T-helper 1 cell treated with Interleukin-12 subunit alpha and Interleukin-12 subunit beta and Interleukin-4 antibody, amounts not matched to agents 30 μg/mL and 1 μg/mL, for 36 hours (primary cell): ENCODE measurements around the gene PODN.

Experiments
- H3K27ac Mint-ChIP-seq: one replicate; pipeline ENCODE4 v1.8.0; 2021; ENCODE audit warnings: mild to moderate bottlenecking, mixed read lengths
- H3K27me3 Mint-ChIP-seq: one replicate; pipeline ENCODE4 v1.8.0; 2021; ENCODE audit warnings: low read depth, mixed read lengths
- H3K36me3 Mint-ChIP-seq: one replicate; pipeline ENCODE4 v1.8.0; 2021; ENCODE audit warnings: low read depth, mixed read lengths
- H3K4me1 Mint-ChIP-seq: one replicate; pipeline ENCODE4 v1.8.0; 2021; ENCODE audit warnings: low read depth, mixed read lengths
- H3K4me3 Mint-ChIP-seq: one replicate; pipeline ENCODE4 v1.8.0; 2021; ENCODE audit warnings: mild to moderate bottlenecking, moderate library complexity, mixed read lengths
- H3K9me3 Mint-ChIP-seq: one replicate; pipeline ENCODE4 v1.8.0; 2021; ENCODE audit warnings: mixed read lengths

PODN gene

DNA sequence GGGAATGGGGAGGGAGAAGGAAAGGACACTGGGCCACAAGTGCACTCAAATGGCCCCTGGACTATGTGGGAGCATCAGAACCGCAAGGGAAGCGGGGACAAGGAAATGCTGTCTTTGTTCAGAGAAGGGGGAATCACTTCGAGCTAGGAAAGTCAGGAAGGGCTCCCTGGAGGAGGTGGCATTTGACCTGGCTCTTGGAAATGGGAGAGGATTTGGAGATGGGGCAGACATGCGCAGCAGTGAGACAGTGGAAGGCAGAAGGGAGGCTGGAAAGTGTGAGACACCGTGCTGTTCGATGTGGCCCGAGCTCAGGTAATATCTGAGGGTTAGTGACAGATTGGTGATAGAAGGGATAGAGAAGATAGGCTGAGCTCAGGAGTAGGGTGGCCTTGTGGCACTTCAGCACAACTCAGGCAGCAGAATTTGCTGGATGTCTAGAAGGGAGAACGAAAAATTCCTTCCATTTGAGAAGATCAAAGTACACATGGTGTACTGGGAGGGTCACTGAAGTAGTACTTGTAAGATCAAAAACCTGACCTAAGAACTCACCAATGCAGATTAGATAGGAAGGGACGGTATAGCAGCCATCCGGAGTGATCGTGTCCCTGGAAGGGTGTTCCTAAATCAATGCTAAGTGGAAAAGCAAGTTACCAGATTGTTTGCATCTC lies 55.1 kb downstream of the PODN start:
- no peak overlapping the region for H3K27ac Mint-ChIP-seq
- no peaks in the 10 kb centered on the region for H3K4me1 Mint-ChIP-seq
- H3K36me3 Mint-ChIP-seq: no peaks in the 10 kb centered on the region
- no peaks in the 10 kb centered on the region for H3K27me3 Mint-ChIP-seq
- H3K4me3 Mint-ChIP-seq: no peak overlapping the region
- H3K9me3 Mint-ChIP-seq: no peaks in the 10 kb centered on the region

DNA sequence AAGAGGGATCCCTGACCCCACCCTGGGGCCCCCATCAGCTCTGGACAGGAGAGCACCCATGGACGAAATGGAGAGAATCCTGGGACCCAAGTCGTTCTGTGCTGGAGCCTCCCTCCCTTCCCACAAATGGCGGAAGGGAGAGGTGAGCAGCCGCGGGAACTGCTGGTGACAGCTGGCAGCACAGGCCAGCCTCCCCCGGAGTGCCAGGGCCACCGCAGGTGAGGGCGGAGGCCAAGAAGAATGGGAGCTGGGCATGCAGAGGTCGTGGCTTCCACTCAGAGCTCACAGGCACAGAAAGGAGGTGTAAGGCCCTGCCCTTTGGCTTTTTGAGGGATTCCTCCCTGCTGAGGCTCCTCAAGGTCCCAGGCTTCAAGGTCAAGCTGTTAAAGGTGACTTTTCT lies 55.8 kb downstream of the PODN start:
- no peaks in the 10 kb centered on the region for H3K36me3 Mint-ChIP-seq
- H3K9me3 Mint-ChIP-seq: no peaks in the 10 kb centered on the region
- no peak overlapping the region for H3K4me3 Mint-ChIP-seq
- no peaks in the 10 kb centered on the region for H3K27me3 Mint-ChIP-seq
- H3K4me1 Mint-ChIP-seq: no peaks in the 10 kb centered on the region
- H3K27ac Mint-ChIP-seq: no peak overlapping the region

DNA sequence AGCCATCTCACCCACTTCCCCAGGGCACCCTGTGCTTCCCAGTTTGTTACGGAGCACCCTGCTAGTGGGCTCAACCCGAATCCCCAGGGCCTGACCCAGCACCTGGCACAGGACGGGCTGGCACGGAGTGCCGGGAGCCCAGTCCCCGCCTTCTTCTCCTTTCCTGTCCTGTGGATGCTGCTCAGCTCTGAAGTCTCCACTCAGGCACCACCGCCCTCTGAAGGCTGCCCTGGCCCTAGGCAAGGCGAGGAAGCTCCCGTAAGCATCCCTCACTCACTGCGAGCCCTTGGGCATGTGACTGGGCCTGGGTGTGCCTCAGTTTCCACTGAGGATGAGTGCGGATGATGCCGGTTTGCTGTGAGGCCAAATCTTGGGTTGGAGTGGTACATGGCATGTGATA lies 58.6 kb downstream of the PODN start:
- H3K36me3 Mint-ChIP-seq: no peaks in the 10 kb centered on the region

DNA sequence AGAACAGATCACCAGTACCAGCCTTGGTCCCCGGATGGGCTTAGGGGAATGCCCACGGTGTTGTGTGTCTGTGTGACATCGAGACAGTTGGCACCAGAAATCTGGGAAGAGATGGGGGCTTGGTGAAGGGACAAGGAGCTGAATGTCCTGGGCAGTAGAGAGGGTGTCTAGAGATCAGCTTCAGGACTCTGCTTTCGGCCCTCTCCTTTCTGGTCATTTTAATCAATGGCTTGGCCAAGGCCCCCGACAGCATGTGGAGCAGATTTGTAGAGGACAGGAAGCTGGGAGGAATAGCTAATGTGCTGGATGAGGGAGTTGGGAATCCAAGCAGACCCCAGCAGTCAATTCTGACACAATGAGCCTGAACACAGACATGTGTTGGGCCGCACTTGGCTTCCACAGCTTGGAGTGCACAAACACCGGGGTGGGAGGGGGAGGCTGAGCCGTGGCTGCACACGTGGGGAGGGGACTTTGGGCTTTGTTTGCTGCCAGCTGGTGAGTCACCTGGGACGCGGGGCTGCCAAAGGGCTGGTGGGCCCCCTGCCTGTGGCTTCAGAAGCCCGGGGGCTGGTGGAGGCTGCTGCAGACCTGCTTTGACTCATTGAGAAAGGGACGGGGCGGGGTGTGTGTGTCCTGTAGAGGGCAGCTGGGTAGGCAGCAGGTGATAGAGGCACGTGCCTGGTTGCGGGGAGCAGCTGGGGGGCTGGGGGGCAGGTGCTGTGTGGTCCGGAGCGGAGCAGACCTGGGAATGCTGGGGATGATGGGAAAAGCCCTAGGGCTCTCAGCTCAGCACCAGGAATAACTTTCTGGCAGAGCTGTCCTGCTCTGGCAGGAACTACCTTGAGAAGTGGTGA lies 59.5 kb downstream of the PODN start:
- H3K4me1 Mint-ChIP-seq: no peaks in the 10 kb centered on the region
- no peak overlapping the region for H3K27ac Mint-ChIP-seq
- H3K36me3 Mint-ChIP-seq: no peaks in the 10 kb centered on the region
- H3K4me3 Mint-ChIP-seq: no peak overlapping the region
- H3K9me3 Mint-ChIP-seq: no peaks in the 10 kb centered on the region
- H3K27me3 Mint-ChIP-seq: peaks cover 5% of the 10 kb centered on the region

More for the DNA sequence above, 58.6 kb downstream of the PODN start:
- Mint-ChIP-seq H3K4me3 (no peak overlapping the region), H3K4me1 (no peaks in the 10 kb centered on the region), H3K27ac (no peak overlapping the region), H3K27me3 (peaks cover 5% of the 10 kb centered on the region), H3K9me3 (no peaks in the 10 kb centered on the region)

DNA sequence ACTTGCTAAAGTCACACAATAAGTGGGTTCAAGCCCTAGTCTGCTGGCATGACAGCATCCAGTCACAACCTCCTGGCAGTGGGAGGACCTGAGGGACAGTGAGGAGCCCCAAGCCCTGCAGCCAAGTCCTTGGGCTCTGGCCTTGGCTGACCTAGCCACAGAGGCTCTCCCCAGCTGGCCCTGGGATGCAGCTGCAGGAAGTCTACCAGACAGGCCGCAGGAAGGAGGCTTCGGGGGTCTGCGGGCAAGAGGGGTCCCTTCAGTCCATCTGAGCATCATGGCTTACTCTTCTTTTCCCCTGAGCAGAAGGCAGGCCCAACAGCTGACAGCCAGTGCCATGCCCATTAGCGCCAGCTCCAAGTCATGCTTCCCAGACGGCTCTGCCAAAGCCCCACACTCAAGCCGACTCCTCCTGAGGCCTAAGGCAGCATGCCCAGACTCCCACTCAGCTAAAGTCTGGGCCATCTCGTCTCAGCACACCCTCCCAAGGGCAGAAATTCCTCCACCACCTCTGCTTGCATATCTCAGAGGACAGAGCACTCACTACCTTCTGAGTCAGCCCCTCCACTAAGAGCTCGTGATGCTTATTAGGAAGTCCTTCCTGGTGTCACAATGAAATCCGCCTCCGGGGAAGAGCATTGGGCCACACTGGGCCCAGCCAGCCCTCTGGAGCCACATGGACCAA lies 60.3 kb downstream of the PODN start:
- Mint-ChIP-seq H3K36me3 (no peaks in the 10 kb centered on the region), H3K4me1 (no peaks in the 10 kb centered on the region), H3K9me3 (no peaks in the 10 kb centered on the region), H3K27ac (no peak overlapping the region), H3K27me3 (peaks cover 5% of the 10 kb centered on the region), H3K4me3 (no peak overlapping the region)

DNA sequence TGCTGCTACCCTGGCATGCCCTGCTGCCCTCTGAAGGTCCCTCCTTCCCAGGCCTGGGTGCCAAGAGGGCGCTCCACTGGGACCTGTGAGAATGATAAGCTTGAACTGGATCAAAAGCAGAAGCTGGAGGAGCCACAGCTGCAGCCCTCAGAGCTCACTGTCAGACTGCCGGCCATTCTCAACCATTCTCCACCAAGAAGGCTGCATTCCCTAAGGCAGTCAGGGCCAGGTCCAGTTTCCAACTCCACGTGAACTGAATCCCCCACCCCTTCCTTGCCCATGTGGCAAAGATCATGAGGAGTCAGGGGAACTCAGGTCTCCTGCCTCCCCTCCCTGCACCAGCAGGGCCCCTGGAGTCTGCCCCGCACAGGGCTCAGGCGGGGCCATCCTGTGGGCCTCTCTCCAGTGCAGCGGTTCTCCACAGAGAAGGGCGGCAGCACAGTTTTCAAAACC lies 61.0 kb downstream of the PODN start:
- H3K4me1 Mint-ChIP-seq: no peaks in the 10 kb centered on the region
- no peaks in the 10 kb centered on the region for H3K9me3 Mint-ChIP-seq
- H3K27ac Mint-ChIP-seq: no peak overlapping the region
- no peaks in the 10 kb centered on the region for H3K36me3 Mint-ChIP-seq
- H3K4me3 Mint-ChIP-seq: no peak overlapping the region
- peaks cover 5% of the 10 kb centered on the region for H3K27me3 Mint-ChIP-seq

DNA sequence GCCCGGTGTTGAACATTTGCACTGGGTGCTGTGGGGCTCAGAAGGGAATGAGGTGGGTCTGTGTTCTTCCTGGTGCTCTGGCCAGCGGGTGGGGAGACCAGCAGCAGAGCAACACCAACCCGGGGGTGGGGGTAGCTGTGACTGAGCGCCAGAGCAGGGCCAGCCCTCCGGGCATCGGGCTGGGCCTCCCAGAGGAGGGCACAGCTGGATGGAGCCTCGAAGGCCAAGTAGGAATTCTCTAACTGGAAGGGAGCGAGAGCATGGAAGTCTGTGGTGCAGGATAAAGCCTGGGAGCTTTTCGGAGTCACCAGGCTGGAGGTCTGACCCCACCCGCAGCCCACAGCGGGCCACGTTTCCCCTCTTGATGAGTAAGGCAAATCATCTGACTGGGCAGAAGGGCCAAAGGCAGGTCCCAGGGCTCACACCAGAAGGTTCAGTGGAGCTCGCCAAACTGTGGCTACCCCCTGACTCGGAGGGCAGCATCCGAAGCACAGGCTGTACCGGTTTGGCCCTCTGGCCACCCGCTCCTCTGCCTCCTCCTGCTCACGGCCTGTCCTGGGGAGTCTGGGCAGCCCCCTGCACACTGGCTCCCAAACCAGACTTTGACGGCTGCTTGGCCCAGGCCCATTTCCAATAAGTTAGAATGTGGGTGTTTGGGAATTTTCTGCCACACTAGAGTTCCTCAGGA lies 61.6 kb downstream of the PODN start:
- H3K9me3 Mint-ChIP-seq: no peaks in the 10 kb centered on the region
- H3K4me3 Mint-ChIP-seq: no peak overlapping the region
- H3K36me3 Mint-ChIP-seq: no peaks in the 10 kb centered on the region
- H3K4me1 Mint-ChIP-seq: no peaks in the 10 kb centered on the region
- H3K27me3 Mint-ChIP-seq: peaks cover 5% of the 10 kb centered on the region
- H3K27ac Mint-ChIP-seq: no peak overlapping the region

DNA sequence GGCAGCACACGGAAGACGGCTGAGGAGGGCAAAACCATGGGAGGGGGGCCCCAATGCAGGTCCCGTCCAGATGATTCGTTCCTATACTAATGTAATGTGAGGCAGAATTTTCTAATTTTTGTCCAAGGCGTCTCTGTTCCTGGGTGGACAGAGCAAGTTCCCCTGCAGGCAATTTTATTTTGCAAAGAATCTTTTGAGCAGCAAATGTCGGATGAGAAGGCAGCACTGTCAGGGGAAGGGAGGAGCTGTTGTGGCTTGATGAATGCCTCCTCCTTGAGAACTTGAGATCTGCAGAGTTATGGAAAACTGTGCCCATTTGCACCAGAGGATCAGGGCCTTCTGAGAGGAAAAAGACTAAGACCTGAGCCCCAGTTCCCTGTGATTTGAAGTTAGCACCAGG lies 63.1 kb downstream of the PODN start:
- H3K36me3 Mint-ChIP-seq: no peaks in the 10 kb centered on the region
- H3K4me3 Mint-ChIP-seq: no peak overlapping the region
- H3K4me1 Mint-ChIP-seq: no peaks in the 10 kb centered on the region
- H3K27ac Mint-ChIP-seq: no peak overlapping the region
- H3K9me3 Mint-ChIP-seq: no peaks in the 10 kb centered on the region
- H3K27me3 Mint-ChIP-seq: peaks cover 5% of the 10 kb centered on the region

DNA sequence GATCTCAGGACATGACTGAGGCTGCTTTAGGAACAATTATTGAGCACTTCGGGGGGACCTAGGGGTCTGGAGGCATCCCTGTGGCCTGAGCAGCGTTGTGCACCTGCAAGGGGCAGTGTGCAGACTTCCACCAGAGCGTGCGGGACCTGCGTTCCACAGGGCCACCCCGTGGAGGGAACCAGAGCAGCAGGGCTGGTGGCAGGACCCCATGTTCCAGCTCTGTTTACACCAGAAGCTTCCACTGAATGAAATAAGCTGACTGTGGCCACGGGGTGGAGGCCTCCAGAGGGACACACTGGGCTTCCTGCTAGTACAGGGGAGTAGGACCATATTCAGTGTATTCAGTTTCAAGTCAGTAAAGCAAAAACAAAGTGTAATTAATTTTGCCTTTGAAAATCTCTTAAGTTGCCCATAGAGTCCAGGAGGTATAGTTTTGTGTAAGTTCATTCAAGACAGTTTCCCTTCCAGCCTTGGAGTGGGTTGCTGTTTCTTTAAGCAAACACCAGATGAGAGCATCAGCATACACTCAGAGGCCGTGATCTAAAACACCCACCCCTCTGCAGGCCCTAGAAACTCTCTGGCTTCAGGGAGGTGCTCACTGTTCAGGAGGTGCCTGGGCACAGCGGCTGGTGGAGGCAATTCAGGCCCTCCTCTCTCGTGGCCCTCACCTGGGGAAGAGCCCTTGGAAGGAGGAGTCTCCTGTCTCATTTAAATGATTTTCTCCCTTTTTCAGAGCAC lies 63.8 kb downstream of the PODN start:
- Mint-ChIP-seq H3K36me3 (no peaks in the 10 kb centered on the region), H3K27ac (no peak overlapping the region), H3K27me3 (peaks cover 5% of the 10 kb centered on the region), H3K4me3 (no peak overlapping the region), H3K4me1 (no peaks in the 10 kb centered on the region), H3K9me3 (no peaks in the 10 kb centered on the region)

DNA sequence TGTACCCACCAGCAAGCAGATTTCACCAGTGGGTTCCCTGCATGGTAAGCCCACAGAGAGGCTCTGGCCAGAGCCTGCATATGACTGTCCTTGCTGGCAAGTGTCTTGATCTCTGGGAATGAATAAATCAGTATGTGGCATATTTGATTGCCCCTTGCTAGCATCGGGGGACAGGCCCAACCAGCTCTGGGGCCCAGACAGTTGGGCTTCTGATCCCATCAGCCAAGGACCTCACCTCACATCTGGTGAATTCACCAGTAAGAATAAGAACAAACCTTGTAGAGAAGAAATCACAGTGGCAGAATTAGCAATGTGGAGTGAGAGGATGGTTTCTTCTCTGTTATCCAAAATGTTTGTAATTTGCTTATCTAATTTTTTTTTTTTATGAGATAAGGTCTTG lies 64.5 kb downstream of the PODN start:
- no peaks in the 10 kb centered on the region for H3K9me3 Mint-ChIP-seq
- H3K4me1 Mint-ChIP-seq: no peaks in the 10 kb centered on the region
- no peaks in the 10 kb centered on the region for H3K36me3 Mint-ChIP-seq
- H3K27ac Mint-ChIP-seq: no peak overlapping the region
- H3K4me3 Mint-ChIP-seq: no peak overlapping the region
- H3K27me3 Mint-ChIP-seq: peaks cover 5% of the 10 kb centered on the region

DNA sequence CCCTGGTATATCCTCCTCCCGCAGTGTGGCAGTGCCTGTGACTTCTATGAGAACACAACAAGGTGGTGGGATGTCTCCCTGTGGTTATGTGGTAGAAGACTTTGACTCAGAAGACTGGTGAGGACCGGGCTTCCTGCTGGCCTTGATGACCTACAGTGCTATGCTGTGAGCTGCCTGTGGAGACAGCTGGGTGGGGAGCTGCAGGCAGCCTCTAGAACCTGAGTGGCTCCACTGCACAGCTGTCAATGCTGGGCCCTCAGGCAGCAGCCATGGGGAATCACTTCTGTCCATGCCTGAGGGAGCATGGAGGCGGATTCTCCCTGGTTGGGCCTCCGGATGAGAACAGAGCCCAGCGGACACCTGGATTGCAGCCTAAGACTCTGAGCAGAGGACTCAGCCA lies 65.5 kb downstream of the PODN start:
- Mint-ChIP-seq H3K36me3 (no peaks in the 10 kb centered on the region), H3K27me3 (peaks cover 5% of the 10 kb centered on the region), H3K9me3 (no peaks in the 10 kb centered on the region), H3K4me3 (no peak overlapping the region), H3K27ac (no peak overlapping the region), H3K4me1 (no peaks in the 10 kb centered on the region)

DNA sequence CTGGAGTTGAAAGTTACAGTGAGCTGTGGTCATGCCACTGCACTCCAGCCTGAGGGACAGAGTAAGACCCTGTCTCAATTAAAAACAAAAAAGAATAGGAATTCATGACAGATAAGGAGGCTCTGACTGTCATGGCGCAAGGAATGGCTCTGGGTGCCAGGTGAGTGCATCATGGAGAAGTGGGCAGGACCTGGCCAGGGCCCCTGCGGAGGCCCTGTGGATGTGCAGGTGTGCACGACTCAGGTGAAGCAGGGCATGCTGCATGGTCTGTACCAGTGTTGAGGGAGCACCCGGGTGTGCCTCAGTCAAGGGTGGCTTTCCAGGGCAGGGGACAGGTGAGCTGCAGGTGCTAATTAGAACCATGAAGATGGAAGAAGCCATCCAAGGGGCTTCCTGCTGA lies 66.4 kb downstream of the PODN start:
- Mint-ChIP-seq H3K27ac (no peak overlapping the region), H3K9me3 (no peaks in the 10 kb centered on the region), H3K36me3 (no peaks in the 10 kb centered on the region), H3K4me1 (no peaks in the 10 kb centered on the region), H3K27me3 (peaks cover 5% of the 10 kb centered on the region), H3K4me3 (no peak overlapping the region)

DNA sequence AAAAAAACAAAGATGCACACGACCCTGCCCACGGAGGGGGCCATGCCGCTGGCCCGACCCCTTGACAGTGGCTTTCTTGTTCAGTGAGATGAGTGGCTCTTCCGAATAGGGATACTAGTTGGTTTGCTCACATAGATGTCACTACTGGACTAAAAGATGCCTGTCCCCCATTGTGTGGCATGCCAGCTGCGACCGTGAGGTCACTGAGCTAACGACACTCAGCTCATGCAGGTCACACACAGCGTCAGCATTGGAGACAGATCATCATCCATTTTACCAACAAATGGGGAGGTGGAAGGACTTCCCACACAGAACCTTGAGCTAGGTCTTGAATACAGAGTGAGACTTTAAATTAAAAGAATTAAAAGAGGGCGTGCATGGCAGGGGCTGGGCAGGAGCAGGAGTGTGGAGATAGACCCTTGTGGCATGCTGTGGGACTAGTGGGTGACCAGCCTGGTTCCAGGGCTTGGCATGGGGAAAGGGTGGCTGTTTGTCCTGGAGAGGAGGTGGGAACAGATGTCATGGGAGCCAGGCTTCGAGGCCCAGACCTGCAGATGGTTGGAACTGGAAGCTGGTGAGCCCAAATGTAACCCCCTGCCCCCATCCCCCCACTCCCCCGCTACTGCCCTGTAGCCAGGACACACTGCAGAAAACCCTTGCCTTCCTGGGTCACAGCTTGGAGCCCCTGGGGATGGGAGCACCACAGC lies 68.0 kb downstream of the PODN start:
- Mint-ChIP-seq H3K27me3 (peaks cover 1% of the 10 kb centered on the region), H3K36me3 (no peaks in the 10 kb centered on the region), H3K27ac (no peak overlapping the region), H3K4me3 (no peak overlapping the region), H3K9me3 (no peaks in the 10 kb centered on the region), H3K4me1 (no peaks in the 10 kb centered on the region)

DNA sequence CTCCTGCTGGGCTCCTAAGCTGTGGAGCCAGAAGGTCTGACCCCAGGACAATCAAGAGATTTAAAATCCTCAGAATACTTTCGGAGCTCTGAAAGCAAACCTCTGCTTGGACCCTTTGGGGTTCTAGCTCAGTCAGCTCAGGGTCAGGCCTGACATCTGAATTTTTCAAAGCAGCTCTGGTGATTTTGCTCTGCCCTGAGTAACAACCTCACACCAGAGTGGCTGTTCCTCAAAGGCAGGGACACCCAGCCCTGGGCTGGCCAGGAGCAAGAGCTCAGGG lies 68.5 kb downstream of the PODN start:
- Mint-ChIP-seq H3K27me3 (no peaks in the 10 kb centered on the region), H3K9me3 (no peaks in the 10 kb centered on the region), H3K4me1 (no peaks in the 10 kb centered on the region), H3K27ac (no peak overlapping the region), H3K4me3 (no peak overlapping the region), H3K36me3 (no peaks in the 10 kb centered on the region)
